DMS 273 treated with DMSO at 0.1 percent for 48 hours (cell line): Measurements from ENCODE around the gene DOCK1.

Source experiments
- DNase-seq: peaks from one replicate; lab custom pipeline; 2025; lab: John Stamatoyannopoulos, UW

The DOCK1 gene

GRCh38 chr10:127011174-127011573 is 105.9 kb downstream of the DOCK1 start:
- DNase-seq = no peak

GRCh38 chr10:127012071-127012768 is 107.0 kb downstream of the DOCK1 start:
- no peak for DNase-seq

- no peak for DNase-seq
Observed at GRCh38 chr10:127012769-127013152, 107.5 kb downstream of the DOCK1 start.

- DNase-seq = no peak
Observed at GRCh38 chr10:127013211-127013656, 108.0 kb downstream of the DOCK1 start.

GRCh38 chr10:127013691-127014473 is 108.7 kb downstream of the DOCK1 start:
- no peak for DNase-seq

GRCh38 chr10:127014671-127015070 is 109.4 kb downstream of the DOCK1 start:
- no peak for DNase-seq

GRCh38 chr10:127015373-127015772 is 110.1 kb downstream of the DOCK1 start:
- DNase-seq = no peak

GRCh38 chr10:127016331-127016730 is 111.1 kb downstream of the DOCK1 start:
- no peak for DNase-seq

- no peak for DNase-seq
Observed at GRCh38 chr10:127017541-127018297, 112.5 kb downstream of the DOCK1 start.

- DNase-seq = no peak
Observed at GRCh38 chr10:127018298-127018650, 113.0 kb downstream of the DOCK1 start.

- no peak for DNase-seq
Observed at GRCh38 chr10:127018766-127019165, 113.5 kb downstream of the DOCK1 start.

GRCh38 chr10:127020260-127020659 is 115.0 kb downstream of the DOCK1 start:
- DNase-seq = no peak

- no peak for DNase-seq
Observed at GRCh38 chr10:127021801-127022200, 116.6 kb downstream of the DOCK1 start.

- no peak for DNase-seq
Observed at GRCh38 chr10:127024685-127025435, 119.6 kb downstream of the DOCK1 start.

GRCh38 chr10:127027786-127028185 is 122.6 kb downstream of the DOCK1 start:
- DNase-seq = no peak

GRCh38 chr10:127028556-127028955 is 123.3 kb downstream of the DOCK1 start:
- DNase-seq = no peak

GRCh38 chr10:127029061-127029460 is 123.8 kb downstream of the DOCK1 start:
- no peak for DNase-seq

- DNase-seq = no peak
Observed at GRCh38 chr10:127033216-127034033, 128.2 kb downstream of the DOCK1 start.

GRCh38 chr10:127034034-127034633 is 128.9 kb downstream of the DOCK1 start:
- no peak for DNase-seq

GRCh38 chr10:127034790-127035189 is 129.6 kb downstream of the DOCK1 start:
- DNase-seq = no peak

- DNase-seq = no peak
Observed at GRCh38 chr10:127035827-127036226, 130.6 kb downstream of the DOCK1 start.
